ENCODE results near the gene PRELP. TPM values are rescaled to one million over a fixed set of nuclear protein-coding genes. Genes with fewer than 3 reads are reported as not detected.

The PRELP gene
- total RNA-seq, 1 experiment from 2014 or later: 0.07 TPM

DNA sequence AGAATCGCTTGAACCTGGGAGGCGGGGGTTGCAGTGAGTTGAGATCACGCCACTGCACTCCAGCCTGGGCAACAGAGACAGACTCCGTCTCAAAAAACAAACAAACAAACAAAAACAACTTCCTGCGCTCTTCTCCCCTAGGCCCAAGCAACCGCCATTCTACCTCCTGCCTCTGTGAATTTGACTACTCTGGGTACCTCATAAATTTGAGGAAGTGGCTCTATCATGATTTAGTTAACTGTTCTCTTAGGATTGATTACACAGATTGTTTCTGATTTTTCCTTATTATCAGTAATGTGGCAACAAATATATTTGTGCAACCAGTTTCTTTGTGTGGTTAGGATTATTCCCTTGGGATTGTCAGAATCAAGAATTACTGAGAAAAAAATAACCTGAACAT, 48.1 kb downstream of the PRELP start:
- Histone ChIP-seq H2BK15ac (ENCODE audit: low read depth, low read length) (no peak overlapping the region), H3K9ac (ENCODE audit: extremely low read depth, insufficient read length, low read length) (no peak overlapping the region), H3K4me1 (ENCODE audit: insufficient read depth, low read length) (peaks cover 23% of the 10 kb centered on the region; the same call in 1 of the 2 replicates), H2BK5ac (ENCODE audit: insufficient read length, low read length) (no peak overlapping the region), H3K79me2 (ENCODE audit: insufficient read depth, low read length) (no peaks in the 10 kb centered on the region), H3T11ph (ENCODE audit: low read length) (no peak overlapping the region), H2BK12ac (ENCODE audit: insufficient read length, low read depth, low read length) (no peak overlapping the region), H3K14ac (ENCODE audit: insufficient read depth, low read length) (no peak overlapping the region), H3K56ac (ENCODE audit: insufficient read length, low read depth, low read length) (no peak overlapping the region), H3K27me3 (ENCODE audit: insufficient read depth, low read length) (peaks cover 9% of the 10 kb centered on the region; the same call in 1 of the 2 replicates), H3K79me1 (ENCODE audit: insufficient read depth, low read depth, low read length, poor library complexity, severe bottlenecking) (no peaks in the 10 kb centered on the region), H3K4me2 (ENCODE audit: insufficient read depth, insufficient read length, low read length) (no peak overlapping the region), H4K20me1 (ENCODE audit: control insufficient read depth, insufficient read depth, insufficient read length) (no peaks in the 10 kb centered on the region), H3K9me3 (ENCODE audit: control insufficient read depth, low read depth, low read length) (no peaks in the 10 kb centered on the region), H2BK120ac (ENCODE audit: low read depth, low read length, poor library complexity, severe bottlenecking) (no peak overlapping the region), H3K4ac (ENCODE audit: low read depth, low read length) (no peak overlapping the region), H4K8ac (replicated peaks; ENCODE audit: insufficient read length, low read depth, low read length) (no peak overlapping the region), H2AFZ (ENCODE audit: low read length) (no peak overlapping the region), H3K18ac (ENCODE audit: insufficient read length, low read depth, low read length) (no peak overlapping the region), H3K27ac (ENCODE audit: insufficient read length, low read depth, low read length) (no peak overlapping the region), H4K91ac (ENCODE audit: insufficient read length, low read depth, low read length) (no peak overlapping the region), H2BK20ac (ENCODE audit: low read depth, low read length, poor library complexity, severe bottlenecking) (no peak overlapping the region), H3K23me2 (ENCODE audit: insufficient read length, low read depth, low read length, poor library complexity, severe bottlenecking) (no peaks in the 10 kb centered on the region), H3K23ac (ENCODE audit: insufficient read length, low read depth, low read length) (no peak overlapping the region), H2AK5ac (ENCODE audit: insufficient read length, low read length) (no peak overlapping the region), H4K5ac (ENCODE audit: insufficient read length, low read depth, low read length) (no peak overlapping the region)
- no peak overlapping the region for H3K27ac Mint-ChIP-seq
- no peak overlapping the region for H3K4me3 Mint-ChIP-seq
- H3K9me3 Mint-ChIP-seq: peaks cover 0 to under 1% of the 10 kb centered on the region in 2 experiments; a peak in 1 of 5 replicates
- no peaks in the 10 kb centered on the region for H3K36me3 Mint-ChIP-seq (ENCODE audit: insufficient read depth in 1 of 3, low read depth in 3 of 3)
- no peak for DNase-seq
- TF ChIP-seq, protein P1, sequence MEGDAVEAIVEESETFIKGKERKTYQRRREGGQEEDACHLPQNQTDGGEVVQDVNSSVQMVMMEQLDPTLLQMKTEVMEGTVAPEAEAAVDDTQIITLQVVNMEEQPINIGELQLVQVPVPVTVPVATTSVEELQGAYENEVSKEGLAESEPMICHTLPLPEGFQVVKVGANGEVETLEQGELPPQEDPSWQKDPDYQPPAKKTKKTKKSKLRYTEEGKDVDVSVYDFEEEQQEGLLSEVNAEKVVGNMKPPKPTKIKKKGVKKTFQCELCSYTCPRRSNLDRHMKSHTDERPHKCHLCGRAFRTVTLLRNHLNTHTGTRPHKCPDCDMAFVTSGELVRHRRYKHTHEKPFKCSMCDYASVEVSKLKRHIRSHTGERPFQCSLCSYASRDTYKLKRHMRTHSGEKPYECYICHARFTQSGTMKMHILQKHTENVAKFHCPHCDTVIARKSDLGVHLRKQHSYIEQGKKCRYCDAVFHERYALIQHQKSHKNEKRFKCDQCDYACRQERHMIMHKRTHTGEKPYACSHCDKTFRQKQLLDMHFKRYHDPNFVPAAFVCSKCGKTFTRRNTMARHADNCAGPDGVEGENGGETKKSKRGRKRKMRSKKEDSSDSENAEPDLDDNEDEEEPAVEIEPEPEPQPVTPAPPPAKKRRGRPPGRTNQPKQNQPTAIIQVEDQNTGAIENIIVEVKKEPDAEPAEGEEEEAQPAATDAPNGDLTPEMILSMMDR (conservative IDR thresholded peaks at IDR 0.05): no peak
- WGBS (ENCODE audit: extremely low coverage, insufficient read length, low lambda C conversion rate): no CpG with 5 or more reads among the region's 6 CpGs
- H3K27me3 Mint-ChIP-seq (ENCODE audit: low read depth): peaks cover 42% of the 10 kb centered on the region
- peaks cover 66 to 72% of the 10 kb centered on the region in 2 experiments for H3K4me1 Mint-ChIP-seq

Measured in H9 (cell line).